GM18517 (cell line): ENCODE data around the gene CLCNKA.
"Not testable (repeated sequence)": the region's sequence is repeated elsewhere in the genome, so short reads cannot be mapped to it uniquely, and the experiment has no call there.

Experiments used
- ATAC-seq: cut with Tn5 transposase; IDR thresholded peaks from one replicate; pipeline ENCODE4 v1.9.1; 2021; ENCODE audit warnings: mild to moderate bottlenecking, moderate library complexity; ENCODE audit not compliant: unreplicated experiment

The CLCNKA gene

GRCh38 chr1:16017076-16017460 is 4.8 kb upstream of the CLCNKA start:
- ATAC-seq, result no peak

GRCh38 chr1:16017461-16018303 is 4.2 kb upstream of the CLCNKA start, which contains the start of gene HSPB7:
HSPB7 (minus strand) TSS chr1:16018043; CDS start chr1:16017963, 80 bp downstream.
- ATAC-seq, result no peak

GRCh38 chr1:16018308-16018707 is 3.5 kb upstream of the CLCNKA start:
- no peak for ATAC-seq

- ATAC-seq, result no peak
Measured at GRCh38 chr1:16018749-16019643, 2.8 kb upstream of the CLCNKA start.

- no peak for ATAC-seq
Measured at GRCh38 chr1:16019644-16020277, 2.1 kb upstream of the CLCNKA start.

GRCh38 chr1:16020325-16020724 is 1.5 kb upstream of the CLCNKA start:
- ATAC-seq, result no peak

GRCh38 chr1:16020878-16021277 is 958 bp upstream of the CLCNKA start:
- not testable (repeated sequence) for ATAC-seq

- ATAC-seq, result no peak
Measured at GRCh38 chr1:16022393-16022792, 557 bp downstream of the CLCNKA start.

GRCh38 chr1:16023050-16023653 is 1.3 kb downstream of the CLCNKA start:
- ATAC-seq, result no peak

- not testable (repeated sequence) for ATAC-seq
Measured at GRCh38 chr1:16026302-16026701, 4.5 kb downstream of the CLCNKA start.

GRCh38 chr1:16026723-16027484 is 5.1 kb downstream of the CLCNKA start:
- no peak for ATAC-seq

GRCh38 chr1:16028237-16029002 is 6.6 kb downstream of the CLCNKA start:
- no peak for ATAC-seq

GRCh38 chr1:16029003-16029268 is 7.1 kb downstream of the CLCNKA start:
- not testable (repeated sequence) for ATAC-seq

- ATAC-seq, result no peak
Measured at GRCh38 chr1:16029288-16029687, 7.5 kb downstream of the CLCNKA start.

- ATAC-seq, result no peak
Measured at GRCh38 chr1:16031551-16031950, 9.7 kb downstream of the CLCNKA start.

- ATAC-seq, result no peak
Measured at GRCh38 chr1:16032388-16033102, 10.7 kb downstream of the CLCNKA start.

GRCh38 chr1:16033103-16033632 is 11.3 kb downstream of the CLCNKA start:
- not testable (repeated sequence) for ATAC-seq

- not testable (repeated sequence) for ATAC-seq
Measured at GRCh38 chr1:16036461-16036860, 14.6 kb downstream of the CLCNKA start.

- no peak for ATAC-seq
Measured at GRCh38 chr1:16038620-16038912, 16.7 kb downstream of the CLCNKA start.
